Measurements from ENCODE around the gene TEX22. TPM values are rescaled to one million over a fixed set of nuclear protein-coding genes. Genes with fewer than 3 reads are reported as not detected.
"Not testable (repeated sequence)": the region's sequence is repeated elsewhere in the genome, so short reads cannot be mapped to it uniquely, and the experiment has no call there.

Gene TEX22
- total and polyA plus RNA-seq, 2 donors (not counting 1 experiment from before 2014, with no cell fraction given), result 0.05 to 0.33 TPM

- no peak overlapping the region for H3K4me3 ChIP-seq (replicated peaks in 1 of 4; ENCODE audit: control extremely low read depth in 1 of 4, insufficient read depth in 1 of 4, low read depth in 3 of 4, low read length in 4 of 4)
- no peak for DNase-seq (ENCODE audit: low read depth in 2 of 2)
- no peak overlapping the region for H2AFZ ChIP-seq (ENCODE audit: low read length)
- no peak overlapping the region for H3K9ac ChIP-seq (ENCODE audit: insufficient read depth, low read length)
- no peaks in the 10 kb centered on the region for H3K4me1 ChIP-seq (ENCODE audit: control insufficient read depth, extremely low read depth, insufficient read depth, low read length)
- H3K4me2 ChIP-seq (ENCODE audit: extremely low read depth, insufficient read depth, low read length), result no peak overlapping the region
- H4K20me1 ChIP-seq (ENCODE audit: control insufficient read depth, extremely low read depth, insufficient read depth, low read length), result no peaks in the 10 kb centered on the region
- no peak for TF ChIP-seq EZH2 (IDR thresholded peaks at IDR 0.05; ENCODE audit: low read length, missing control alignments)
- H3K27ac ChIP-seq (ENCODE audit: insufficient read depth, low read length), result no peak overlapping the region
- H3K79me2 ChIP-seq (ENCODE audit: control insufficient read depth, insufficient read depth, low read length), result no peaks in the 10 kb centered on the region
- no peaks in the 10 kb centered on the region for H3K36me3 ChIP-seq (ENCODE audit: control insufficient read depth, insufficient read depth, low read length)
- H3K9me3 ChIP-seq (ENCODE audit: control insufficient read depth, insufficient read depth, low read depth, low read length), result no peaks in the 10 kb centered on the region
- H3K27me3 ChIP-seq (ENCODE audit: control insufficient read depth, insufficient read depth, low read length), result no peaks in the 10 kb centered on the region
Observed at GRCh38 chr14:105358140-105358846, 40.0 kb upstream of the TEX22 start.

- no peak overlapping the region for H3K27ac ChIP-seq (ENCODE audit: insufficient read depth, low read length)
- no peak overlapping the region for H2AFZ ChIP-seq (ENCODE audit: low read length)
- no peak overlapping the region for H3K4me3 ChIP-seq (replicated peaks in 1 of 4; ENCODE audit: control extremely low read depth in 1 of 4, insufficient read depth in 1 of 4, low read depth in 3 of 4, low read length in 4 of 4)
- no peaks in the 10 kb centered on the region for H3K9me3 ChIP-seq (ENCODE audit: control insufficient read depth, insufficient read depth, low read depth, low read length)
- H4K20me1 ChIP-seq (ENCODE audit: control insufficient read depth, extremely low read depth, insufficient read depth, low read length), result no peaks in the 10 kb centered on the region
- no peaks in the 10 kb centered on the region for H3K27me3 ChIP-seq (ENCODE audit: control insufficient read depth, insufficient read depth, low read length)
- H3K36me3 ChIP-seq (ENCODE audit: control insufficient read depth, insufficient read depth, low read length), result no peaks in the 10 kb centered on the region
- no peak for DNase-seq (ENCODE audit: low read depth in 2 of 2)
- no peak overlapping the region for H3K4me2 ChIP-seq (ENCODE audit: extremely low read depth, insufficient read depth, low read length)
- TF ChIP-seq EZH2 (IDR thresholded peaks at IDR 0.05; ENCODE audit: low read length, missing control alignments) (no peak), CTCF (conservative IDR thresholded peaks at IDR 0.05 in 1 of 2, IDR thresholded peaks at IDR 0.05 in 1 of 2; ENCODE audit: low read depth in 1 of 2, low read length in 2 of 2) (no peak)
- H3K4me1 ChIP-seq (ENCODE audit: control insufficient read depth, extremely low read depth, insufficient read depth, low read length), result no peaks in the 10 kb centered on the region
- no peak overlapping the region for H3K9ac ChIP-seq (ENCODE audit: insufficient read depth, low read length)
- H3K79me2 ChIP-seq (ENCODE audit: control insufficient read depth, insufficient read depth, low read length), result no peaks in the 10 kb centered on the region
Observed at GRCh38 chr14:105358943-105359342, 39.4 kb upstream of the TEX22 start.

- not testable (repeated sequence) for H3K4me2 ChIP-seq (ENCODE audit: extremely low read depth, insufficient read depth, low read length); H3K36me3 ChIP-seq (ENCODE audit: control insufficient read depth, insufficient read depth, low read length)
Observed at GRCh38 chr14:105361412-105361811, 36.9 kb upstream of the TEX22 start.

More at GRCh38 chr14:105361412-105361811, 36.9 kb upstream of the TEX22 start:
- not testable (repeated sequence) for H2AFZ ChIP-seq (ENCODE audit: low read length); H3K79me2 ChIP-seq (ENCODE audit: control insufficient read depth, insufficient read depth, low read length); H4K20me1 ChIP-seq (ENCODE audit: control insufficient read depth, extremely low read depth, insufficient read depth, low read length); H3K27me3 ChIP-seq (ENCODE audit: control insufficient read depth, insufficient read depth, low read length); H3K9me3 ChIP-seq (ENCODE audit: control insufficient read depth, insufficient read depth, low read depth, low read length); H3K4me3 ChIP-seq (replicated peaks in 1 of 4; ENCODE audit: control extremely low read depth in 1 of 4, insufficient read depth in 1 of 4, low read depth in 3 of 4, low read length in 4 of 4); H3K27ac ChIP-seq (ENCODE audit: insufficient read depth, low read length); DNase-seq (ENCODE audit: low read depth in 2 of 2); H3K9ac ChIP-seq (ENCODE audit: insufficient read depth, low read length); H3K4me1 ChIP-seq (ENCODE audit: control insufficient read depth, extremely low read depth, insufficient read depth, low read length)

Measured in fibroblast of lung (primary cell).